ENCODE data around the gene SLC17A9. TPM values are rescaled to one million over a fixed set of nuclear protein-coding genes. Genes with fewer than 3 reads are reported as not detected.

Gene SLC17A9
- total RNA-seq, 1 experiment from 2014 or later = 16.6 TPM

GRCh38 chr20:63014287-63014686 lies 61.8 kb downstream of the SLC17A9 start:
- DNase-seq (ENCODE audit: extremely low read depth, low read depth) = no peak

DNA sequence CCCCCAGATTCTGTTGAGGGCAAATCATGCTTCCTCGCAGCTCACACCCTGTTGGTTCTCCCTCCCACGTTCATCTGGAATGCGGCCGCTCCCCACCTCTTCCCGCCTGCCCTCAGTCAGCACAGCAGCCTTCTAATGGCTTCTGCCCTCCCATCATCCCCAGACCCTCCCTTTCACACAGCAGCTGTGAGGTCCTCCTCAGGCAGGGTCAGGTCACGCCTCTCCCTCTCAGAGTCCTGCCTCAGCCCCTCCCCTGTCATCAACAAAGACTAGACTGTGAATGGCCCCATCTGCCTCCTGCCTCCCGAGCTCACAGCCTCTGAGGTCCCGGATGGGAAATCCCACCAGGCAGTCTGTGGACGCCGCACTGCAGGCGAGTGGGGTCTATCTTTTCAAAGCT lies 62.2 kb downstream of the SLC17A9 start:
- DNase-seq (ENCODE audit: extremely low read depth, low read depth) = no peak

- no peak for DNase-seq (ENCODE audit: extremely low read depth, low read depth)
Observed at GRCh38 chr20:63015147-63015661, 62.7 kb downstream of the SLC17A9 start.

DNA sequence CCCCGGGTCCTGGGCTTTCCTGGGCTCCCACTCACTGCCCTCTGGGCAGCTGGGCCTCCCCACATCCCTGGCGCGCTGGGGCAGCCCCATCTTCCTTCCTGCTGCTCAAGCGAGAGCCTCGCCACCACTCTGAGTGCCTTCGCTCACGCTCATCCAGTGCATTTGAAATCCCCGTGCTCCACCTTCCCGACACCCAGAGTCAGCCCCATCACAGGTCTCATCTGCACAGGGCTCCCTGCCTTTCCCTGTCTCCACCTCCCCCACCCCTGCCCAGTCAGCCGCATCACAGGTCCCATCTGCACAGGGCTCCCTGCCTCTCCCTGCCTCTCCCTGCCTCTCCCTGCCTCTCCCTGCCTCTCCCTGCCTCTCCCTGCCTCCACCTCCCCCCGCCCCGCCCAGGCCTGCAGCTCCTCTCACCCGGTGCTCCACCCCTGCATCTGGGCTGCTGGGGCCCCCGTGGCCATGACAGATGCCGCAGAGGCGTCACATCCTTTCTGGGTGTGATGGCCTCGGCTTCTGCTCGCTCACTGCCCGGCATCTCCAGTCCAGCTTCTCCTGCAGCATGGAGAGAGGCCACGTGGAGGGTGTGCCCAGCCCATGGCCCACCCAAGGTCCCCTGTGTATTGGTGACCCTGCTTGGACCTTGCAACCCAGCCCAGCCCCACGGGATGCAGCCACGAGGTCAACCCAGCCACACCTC lies 63.3 kb downstream of the SLC17A9 start:
- no peak for DNase-seq (ENCODE audit: extremely low read depth, low read depth)

GRCh38 chr20:63016514-63017075 lies 64.1 kb downstream of the SLC17A9 start:
- DNase-seq (ENCODE audit: extremely low read depth, low read depth) = no peak

DNA sequence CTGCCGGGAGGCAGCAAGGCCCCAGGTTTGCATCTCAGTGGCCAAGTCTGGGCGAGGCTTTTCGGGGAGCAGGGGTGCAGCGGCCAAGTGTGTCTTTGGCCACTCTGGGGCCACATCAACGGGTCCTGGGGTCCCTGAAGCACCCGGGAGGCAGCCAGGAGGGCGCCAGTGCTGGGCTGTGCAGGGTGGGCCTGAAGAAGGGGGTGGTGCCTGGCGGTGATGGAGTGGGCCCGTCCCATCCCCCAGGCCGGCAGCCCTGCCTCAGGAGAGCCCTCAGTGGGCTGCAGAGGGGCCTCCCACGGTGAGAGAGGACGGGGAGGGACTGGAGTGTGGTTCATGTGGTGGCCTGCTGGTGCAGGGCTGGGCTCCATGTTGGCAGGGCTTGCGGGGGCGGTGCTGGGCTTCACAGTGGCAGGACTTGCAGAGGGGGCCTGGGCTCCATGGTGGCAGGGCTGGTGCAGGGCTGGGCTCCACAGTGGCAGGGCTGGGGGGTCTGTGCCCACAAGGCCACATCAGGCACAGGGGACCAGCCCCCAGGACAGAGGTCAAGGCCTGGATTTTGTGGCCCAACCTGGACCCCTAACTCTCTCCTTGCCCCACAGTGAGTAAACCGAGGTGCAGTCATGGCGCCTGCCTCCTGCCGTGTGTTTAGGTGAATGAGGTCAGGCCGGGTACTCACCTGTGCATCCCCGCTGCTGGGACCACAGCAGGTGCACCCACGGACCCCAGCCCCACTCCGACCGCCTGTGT lies 64.7 kb downstream of the SLC17A9 start:
- DNase-seq (ENCODE audit: extremely low read depth, low read depth) = no peak

GRCh38 chr20:63017826-63018411 lies 65.4 kb downstream of the SLC17A9 start:
- no peak for DNase-seq (ENCODE audit: extremely low read depth, low read depth)

Other genes with a start within 250 kb of the SLC17A9 start
- gene NTSR1, start 243.9 kb upstream of the SLC17A9 start, total RNA-seq (2014; rRNA removed; shearing (Covaris generic)) = 19.3 and 22.3 TPM in 2 replicates
- 36.4 and 36.7 TPM in 2 replicates for gene MRGBP, start 156.2 kb upstream of the SLC17A9 start, total RNA-seq (2014; rRNA removed; shearing (Covaris generic))
- gene OGFR, start 147.9 kb upstream of the SLC17A9 start, total RNA-seq (2014; rRNA removed; shearing (Covaris generic)) = 32.6 and 34.8 TPM in 2 replicates
- 5.8 and 7.8 TPM in 2 replicates for gene COL9A3, start 135.7 kb upstream of the SLC17A9 start, total RNA-seq (2014; rRNA removed; shearing (Covaris generic))
- 14.1 and 15.1 TPM in 2 replicates for gene TCFL5, start 90.9 kb upstream of the SLC17A9 start, total RNA-seq (2014; rRNA removed; shearing (Covaris generic))
- 25.4 and 27.8 TPM in 2 replicates for gene DIDO1, start 26.2 kb upstream of the SLC17A9 start, total RNA-seq (2014; rRNA removed; shearing (Covaris generic))
- gene GID8, start 14.6 kb upstream of the SLC17A9 start, total RNA-seq (2014; rRNA removed; shearing (Covaris generic)) = 20.6 and 22.6 TPM in 2 replicates
- not detected in 2 replicates for gene BHLHE23, start 54.3 kb downstream of the SLC17A9 start, total RNA-seq (2014; rRNA removed; shearing (Covaris generic))